B cell (primary cell): ENCODE measurements around the gene PTCRA. TPM values are rescaled to one million over a fixed set of nuclear protein-coding genes. Genes with fewer than 3 reads are reported as not detected.

Source experiments
- ATAC-seq: fragments of 200-7000 bp; cut with Tn5 transposase; one replicate; pipeline ENCODE4 v1.10.0; 2021; ENCODE audit warnings: low read depth, mild to moderate bottlenecking, moderate number of reproducible peaks, moderate library complexity
- CTCF ChIA-PET: fragments of 350-600 bp; sonication (Branson Sonifier 250); formaldehyde crosslinking; loops from one replicate; lab custom pipeline; 2021; ENCODE audit warnings: antibody characterized with exemption, inconsistent platforms; lab: Charles Lee
- POLR2A ChIA-PET: fragments of 350-600 bp; sonication (Branson Sonifier 250); formaldehyde crosslinking; loops from one replicate; lab custom pipeline; 2021; ENCODE audit warnings: antibody characterized with exemption; lab: Charles Lee
- DNase-seq: peaks from one replicate; pipeline ENCODE4 v3.0.0; 2013
- H2AFZ ChIP-seq: 2 replicates; pipeline ENCODE4 v1.6.1; 2012; ENCODE audit warnings: mild to moderate bottlenecking, low read depth, low read length; ENCODE audit not compliant: insufficient read depth, poor library complexity, severe bottlenecking
- H3K27ac ChIP-seq, 2 donors: 1 replicate in 1 of 2; 2 replicates in 1 of 2; pipeline ENCODE4 v1.5.1; 2012 to 2013; ENCODE audit warnings: low read length in 2 of 2, mild to moderate bottlenecking in 2 of 2, moderate library complexity in 1 of 2
- H3K27me3 ChIP-seq, 4 experiments: fragments of 200-600 bp in 1 of 4; sonication (generic) in 1 of 4; replicated peaks in 1 of 4; 1 replicate in 2 of 4; 2 replicates in 2 of 4; pipeline versions ENCODE4 v1.6.1 to v1.7.0; 2013 to 2016; ENCODE audit warnings: low read length in 3 of 4, mild to moderate bottlenecking in 2 of 4, mixed read lengths in 1 of 4, moderate library complexity in 1 of 4; ENCODE audit not compliant: insufficient read depth in 4 of 4, control insufficient read depth in 3 of 4; ENCODE audit errors: control extremely low read depth in 1 of 4
- H3K36me3 ChIP-seq, 2 experiments: replicated peaks in 1 of 2; 1 replicate in 1 of 2; 2 replicates in 1 of 2; pipeline versions ENCODE4 v1.6.1 to v1.7.1; 2013; ENCODE audit warnings: low read length in 1 of 2; ENCODE audit not compliant: insufficient read depth in 2 of 2, control insufficient read depth in 1 of 2; ENCODE audit errors: control extremely low read depth in 1 of 2, extremely low read depth in 1 of 2
- H3K4me1 ChIP-seq, 2 donors: fragments of 200-600 bp in 1 of 2; sonication (generic) in 1 of 2; 1 replicate in 1 of 2; 2 replicates in 1 of 2; pipeline versions ENCODE4 v1.5.1 to v1.6.1; 2013 to 2017; ENCODE audit warnings: low read length in 2 of 2; ENCODE audit not compliant: control insufficient read depth in 2 of 2, insufficient read depth in 2 of 2
- H3K4me2 ChIP-seq: replicated peaks from 2 replicates; pipeline ENCODE3; 2012; ENCODE audit warnings: mild to moderate bottlenecking, low read depth, low read length; ENCODE audit not compliant: poor library complexity, severe bottlenecking
- H3K4me3 ChIP-seq, 5 experiments: fragments of 200-600 bp in 1 of 5; sonication (generic) in 1 of 5; 1 replicate in 3 of 5; 2 replicates in 2 of 5; pipeline versions ENCODE4 v1.5.1 to v1.7.0; 2011 to 2016; ENCODE audit warnings: low read length in 4 of 5, mild to moderate bottlenecking in 4 of 5, low read depth in 2 of 5, control low read depth in 1 of 5, moderate library complexity in 1 of 5; ENCODE audit not compliant: insufficient read depth in 1 of 5; ENCODE audit errors: control extremely low read depth in 1 of 5, extremely low read depth in 1 of 5
- H3K79me2 ChIP-seq: fragments of 200-600 bp; sonication (generic); one replicate; pipeline ENCODE4 v1.6.0; 2016; ENCODE audit warnings: low read length; ENCODE audit not compliant: control insufficient read depth, insufficient read depth
- H3K9ac ChIP-seq: fragments of 200-600 bp; sonication (generic); 2 replicates; pipeline ENCODE4 v1.6.1; 2017; ENCODE audit warnings: mild to moderate bottlenecking, low read length, moderate library complexity
- H3K9me3 ChIP-seq, 3 donors: one replicate each; pipeline versions ENCODE4 v1.6.1 to v1.7.1; 2013; ENCODE audit warnings: low read length in 2 of 3; ENCODE audit not compliant: control insufficient read depth in 2 of 3, insufficient read depth in 1 of 3; ENCODE audit errors: control extremely low read depth in 1 of 3
- H4K20me1 ChIP-seq: 2 replicates; pipeline ENCODE4 v1.6.0; 2012; ENCODE audit warnings: mild to moderate bottlenecking, low read length; ENCODE audit not compliant: insufficient read depth, control insufficient read depth, poor library complexity, severe bottlenecking
- H3K27ac Mint-ChIP-seq: one replicate; pipeline ENCODE4 v1.8.0; 2021; ENCODE audit warnings: mixed read lengths
- H3K27me3 Mint-ChIP-seq: one replicate; pipeline ENCODE4 v1.8.0; 2021; ENCODE audit warnings: mixed read lengths
- H3K4me1 Mint-ChIP-seq: one replicate; pipeline ENCODE4 v1.8.0; 2021; ENCODE audit warnings: mixed read lengths
- H3K4me3 Mint-ChIP-seq: one replicate; pipeline ENCODE4 v1.8.0; 2021; ENCODE audit warnings: mixed read lengths
- H3K9me3 Mint-ChIP-seq: one replicate; pipeline ENCODE4 v1.8.0; 2022; ENCODE audit warnings: mixed read lengths; ENCODE audit not compliant: insufficient read depth
- EZH2 ChIP-seq: IDR thresholded peaks from 2 replicates; pipeline ENCODE4 v1.6.1; 2012; ENCODE audit warnings: borderline replicate concordance, low read depth, mild to moderate bottlenecking, moderate library complexity, low read length; ENCODE audit not compliant: insufficient read depth, poor library complexity, severe bottlenecking
- WGBS: methylation state at CpG from one replicate; pipeline ENCODE4 v1.1.5; 2013; ENCODE audit warnings: missing lambda C conversion rate; ENCODE audit not compliant: insufficient coverage; 5-methylcytosine and 5-hydroxymethylcytosine counted together
- intact Hi-C: fragments of 100-400 bp; cut with micrococcal nuclease; formaldehyde crosslinking; loops from one replicate; pipeline ENCODE4 v1.10.0; 2022
- polyA plus RNA-seq: library from polyadenylated mRNA; depleted of rRNA; stranded (reverse); fragments of >200 nt; gene quantifications from 2 replicates; pipeline ENCODE4 v1.2.3, GENCODE V29; 2012
- total RNA-seq, 2 donors: library from RNA; stranded (reverse); fragments of 120-200 nt in 1 of 2; gene quantifications; 1 replicate in 1 of 2; 2 replicates in 1 of 2; pipeline versions ENCODE4 v1.2.3 to v1.2.4, GENCODE V29; 2013 to 2022
- TF ChIP-seq, protein P1 (sequence below): fragments of 200-600 bp; IDR thresholded peaks from one replicate; pipeline ENCODE4 v1.8.0; 2022; ENCODE audit warnings: antibody characterized with exemption, mild to moderate bottlenecking

The PTCRA gene
- total and polyA plus RNA-seq, 2 donors (not counting 1 experiment from before 2014, with no cell fraction given): not detected

DNA sequence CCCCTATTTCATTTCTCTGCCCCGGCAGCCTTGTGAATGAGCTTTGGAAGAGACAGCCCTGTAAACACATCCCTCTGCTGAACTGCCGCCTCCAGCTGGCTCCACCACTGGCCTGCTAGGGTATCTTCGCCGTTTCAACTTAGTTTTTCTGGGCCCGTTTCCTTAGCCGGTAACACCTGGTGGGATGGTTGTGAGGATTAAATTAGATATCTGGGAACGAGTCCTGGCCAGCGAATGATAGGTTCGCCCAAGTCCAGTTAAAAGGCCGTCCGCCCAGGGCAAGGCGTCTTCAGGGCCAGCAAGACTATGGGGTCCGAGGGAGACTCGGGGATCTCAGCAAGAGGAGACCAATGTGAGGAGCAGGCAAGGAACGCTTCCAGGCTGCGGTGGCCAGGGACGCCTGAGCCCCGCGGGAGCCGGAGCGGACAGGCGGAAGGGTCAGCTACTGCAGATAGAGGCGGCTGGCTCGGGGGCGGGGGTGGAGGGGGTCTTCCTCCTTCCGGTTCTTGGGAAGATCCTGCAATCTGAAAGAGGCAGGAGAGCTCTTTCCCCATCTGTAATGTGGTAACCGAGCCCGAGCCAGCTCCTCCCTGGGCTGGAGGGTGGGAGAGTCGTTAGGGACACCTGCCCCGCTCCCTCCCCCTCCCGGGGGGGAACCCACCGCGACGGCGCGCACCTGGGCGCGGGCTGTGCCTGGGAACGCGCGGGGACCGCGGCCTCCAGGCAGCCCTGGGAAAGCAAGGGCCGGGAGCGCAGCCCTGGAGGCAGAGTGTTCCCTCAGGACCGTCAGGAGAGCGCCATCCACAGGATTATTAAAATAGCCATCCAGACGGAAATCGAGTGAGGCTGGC, 4.5 kb upstream of the PTCRA start:
- WGBS: 38% methylated on average over 42 of the region's 49 CpGs
- H4K20me1 ChIP-seq: no peaks in the 10 kb centered on the region
- H2AFZ ChIP-seq: peak overlapping the region; percentile 58
- H3K9ac ChIP-seq: peak overlapping the region; percentile 23
- TF ChIP-seq, protein P1, sequence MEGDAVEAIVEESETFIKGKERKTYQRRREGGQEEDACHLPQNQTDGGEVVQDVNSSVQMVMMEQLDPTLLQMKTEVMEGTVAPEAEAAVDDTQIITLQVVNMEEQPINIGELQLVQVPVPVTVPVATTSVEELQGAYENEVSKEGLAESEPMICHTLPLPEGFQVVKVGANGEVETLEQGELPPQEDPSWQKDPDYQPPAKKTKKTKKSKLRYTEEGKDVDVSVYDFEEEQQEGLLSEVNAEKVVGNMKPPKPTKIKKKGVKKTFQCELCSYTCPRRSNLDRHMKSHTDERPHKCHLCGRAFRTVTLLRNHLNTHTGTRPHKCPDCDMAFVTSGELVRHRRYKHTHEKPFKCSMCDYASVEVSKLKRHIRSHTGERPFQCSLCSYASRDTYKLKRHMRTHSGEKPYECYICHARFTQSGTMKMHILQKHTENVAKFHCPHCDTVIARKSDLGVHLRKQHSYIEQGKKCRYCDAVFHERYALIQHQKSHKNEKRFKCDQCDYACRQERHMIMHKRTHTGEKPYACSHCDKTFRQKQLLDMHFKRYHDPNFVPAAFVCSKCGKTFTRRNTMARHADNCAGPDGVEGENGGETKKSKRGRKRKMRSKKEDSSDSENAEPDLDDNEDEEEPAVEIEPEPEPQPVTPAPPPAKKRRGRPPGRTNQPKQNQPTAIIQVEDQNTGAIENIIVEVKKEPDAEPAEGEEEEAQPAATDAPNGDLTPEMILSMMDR: no peak
- no peak for TF ChIP-seq EZH2
- Mint-ChIP-seq H3K27ac (no peak overlapping the region), H3K4me3 (peak overlapping the region; percentile 77), H3K27me3 (peaks cover 6% of the 10 kb centered on the region), H3K4me1 (peaks cover 6% of the 10 kb centered on the region), H3K9me3 (no peaks in the 10 kb centered on the region)
- intact Hi-C loops: no loop called here
- H3K4me1 ChIP-seq: peaks cover 3 to 17% of the 10 kb centered on the region in 2 donors
- ChIA-PET CTCF (interaction anchor here (0.8 kb wide), 1 partner anchor 12 kb away, joined by 3 read pairs; no protein-coding TSS in a partner anchor), POLR2A (interaction anchor here (0.7 kb wide), 1 partner anchor 185 kb away, joined by 3 read pairs; no protein-coding TSS in a partner anchor)
- ATAC-seq (no peak), DNase-seq (no peak)
- H3K36me3 ChIP-seq: no peaks in the 10 kb centered on the region
- H3K27me3 ChIP-seq: peaks cover 0 to 10% (median 1%) of the 10 kb centered on the region in 4 experiments
- H3K79me2 ChIP-seq: no peaks in the 10 kb centered on the region
- peak overlapping the region; percentile 58 for H3K4me2 ChIP-seq
- peak overlapping the region in 2 of 5 experiments; percentile 14 to 28 for H3K4me3 ChIP-seq
- no peak overlapping the region for H3K27ac ChIP-seq
- H3K9me3 ChIP-seq: peaks cover 0 to 5% (median 0%) of the 10 kb centered on the region in 3 donors

DNA sequence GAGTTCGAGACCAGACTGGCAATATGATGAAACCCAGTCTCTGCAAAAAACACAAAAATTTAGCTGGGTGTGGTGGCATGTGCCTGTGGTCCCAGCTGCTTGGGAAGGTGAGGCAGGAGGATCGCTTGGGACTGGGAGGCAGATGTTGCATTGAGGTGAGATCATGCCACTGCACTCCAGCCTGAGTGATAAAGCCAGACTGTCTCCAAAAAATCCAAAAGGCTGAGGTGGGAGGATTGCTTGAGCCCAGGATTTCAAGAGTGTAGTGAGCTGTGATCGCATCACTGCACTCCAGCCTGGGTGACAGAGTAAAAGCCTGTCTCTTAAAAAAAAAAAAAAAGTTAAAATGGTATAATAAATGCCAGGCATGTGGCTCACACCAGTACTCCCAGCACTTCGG, 1.3 kb upstream of the PTCRA start:
- Mint-ChIP-seq H3K4me1 (peaks cover 6% of the 10 kb centered on the region), H3K9me3 (no peaks in the 10 kb centered on the region), H3K4me3 (no peak overlapping the region), H3K27ac (no peak overlapping the region), H3K27me3 (peaks cover 6% of the 10 kb centered on the region)
- TF ChIP-seq, protein P1: no peak
- TF ChIP-seq EZH2: no peak
- 93% methylated on average over 3 of the region's 4 CpGs for WGBS
- Histone ChIP-seq H3K27me3 (peaks cover 0 to 10% (median 1%) of the 10 kb centered on the region in 4 experiments), H3K79me2 (no peaks in the 10 kb centered on the region), H3K9me3 (peaks cover 0 to 5% (median 0%) of the 10 kb centered on the region in 3 donors), H3K4me1 (peaks cover 3 to 17% of the 10 kb centered on the region in 2 donors), H3K27ac (no peak overlapping the region), H3K4me3 (no peak overlapping the region), H3K36me3 (no peaks in the 10 kb centered on the region), H3K9ac (no peak overlapping the region), H3K4me2 (no peak overlapping the region), H2AFZ (no peak overlapping the region), H4K20me1 (no peaks in the 10 kb centered on the region)
- no peak for DNase-seq
- no peak for ATAC-seq
- intact Hi-C loops: no loop called here
- CTCF ChIA-PET: interaction anchor here (0.7 to 1.2 kb wide), 4 partner anchors 18 to 94 kb away, joined by 3 to 6 read pairs (median 3); no protein-coding TSS in a partner anchor
- POLR2A ChIA-PET: interaction anchor here (0.7 to 1.1 kb wide), 2 partner anchors 15 to 253 kb away, joined by 5 read pairs; partner anchors contain the start of gene CNPY3
